ENCODE measurements around the gene FIBCD1. TPM values are rescaled to one million over a fixed set of nuclear protein-coding genes. Genes with fewer than 3 reads are reported as not detected.
A peak's percentile ranks its signal among the peaks of the same experiment; 100 is the strongest.

FIBCD1 gene
- total RNA-seq, 2 experiments from 2014 or later, result not detected

GRCh38 chr9:130942679-130943078 lies 3.6 kb upstream of the FIBCD1 start:
- H3K27me3 Mint-ChIP-seq, result peaks cover 37% of the 10 kb centered on the region
- CTCF ChIA-PET, result interaction anchor here (1.6 kb wide), 1 partner anchor 103 kb away, joined by 3 read pairs; no protein-coding TSS in a partner anchor
- H3K4me3 Mint-ChIP-seq, result no peak overlapping the region
- H3K9me3 Mint-ChIP-seq (ENCODE audit: low read depth), result no peaks in the 10 kb centered on the region
- ATAC-seq (no peak), DNase-seq (no peak)
- H3K27ac Mint-ChIP-seq, result no peak overlapping the region
- peaks cover 10% of the 10 kb centered on the region for H3K4me1 Mint-ChIP-seq
- H3K36me3 Mint-ChIP-seq, result no peaks in the 10 kb centered on the region

DNA sequence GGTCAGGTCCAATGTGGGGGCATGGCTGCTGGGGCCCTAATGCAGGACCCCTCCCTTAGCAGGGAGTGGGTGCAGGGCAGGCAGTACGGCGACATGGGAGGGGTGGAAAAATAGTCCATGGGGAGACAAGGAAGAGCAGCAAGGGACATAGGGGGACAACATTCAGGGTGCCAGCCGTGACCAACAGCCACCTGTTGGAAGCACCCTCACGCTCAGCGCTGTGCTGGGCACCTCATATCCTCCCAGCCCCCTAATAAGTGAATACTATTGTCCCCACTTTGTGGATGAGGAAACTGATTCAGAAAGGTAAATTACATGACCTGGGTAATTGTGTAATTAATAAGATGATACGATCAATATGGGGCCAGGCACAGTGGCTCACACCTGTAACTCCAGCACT lies 3.0 kb upstream of the FIBCD1 start:
- H3K4me1 Mint-ChIP-seq, result peaks cover 10% of the 10 kb centered on the region
- no peaks in the 10 kb centered on the region for H3K9me3 Mint-ChIP-seq (ENCODE audit: low read depth)
- peaks cover 43% of the 10 kb centered on the region for H3K27me3 Mint-ChIP-seq
- no peaks in the 10 kb centered on the region for H3K36me3 Mint-ChIP-seq
- H3K4me3 Mint-ChIP-seq, result no peak overlapping the region
- CTCF ChIA-PET, result interaction anchor here (0.9 to 1.6 kb wide), 2 partner anchors 75 to 104 kb away, joined by 3 read pairs; no protein-coding TSS in a partner anchor
- ATAC-seq (no peak), DNase-seq (no peak)
- H3K27ac Mint-ChIP-seq, result no peak overlapping the region

GRCh38 chr9:130940693-130941576 lies 1.9 kb upstream of the FIBCD1 start:
- H3K4me3 Mint-ChIP-seq, result no peak overlapping the region
- no peaks in the 10 kb centered on the region for H3K36me3 Mint-ChIP-seq

GRCh38 chr9:130940027-130940549 lies 1.0 kb upstream of the FIBCD1 start:
- Mint-ChIP-seq H3K4me3 (no peak overlapping the region), H3K9me3 (ENCODE audit: low read depth) (no peaks in the 10 kb centered on the region), H3K4me1 (peaks cover 10% of the 10 kb centered on the region), H3K36me3 (no peaks in the 10 kb centered on the region), H3K27me3 (peaks cover 55% of the 10 kb centered on the region), H3K27ac (no peak overlapping the region)
- DNase-seq (no peak), ATAC-seq (no peak)
- CTCF ChIA-PET, result interaction anchor here (0.6 to 1.6 kb wide), 5 partner anchors 66 to 239 kb away, joined by 3 to 7 read pairs (median 4); no protein-coding TSS in a partner anchor

More at GRCh38 chr9:130940693-130941576, 1.9 kb upstream of the FIBCD1 start:
- Mint-ChIP-seq H3K4me1 (peaks cover 10% of the 10 kb centered on the region), H3K27ac (no peak overlapping the region), H3K9me3 (ENCODE audit: low read depth) (no peaks in the 10 kb centered on the region), H3K27me3 (peaks cover 53% of the 10 kb centered on the region)
- CTCF ChIA-PET, result interaction anchor here (0.6 to 0.9 kb wide), 2 partner anchors 74 to 75 kb away, joined by 3 read pairs; no protein-coding TSS in a partner anchor
- DNase-seq (peak; percentile 80), ATAC-seq (peak; percentile 75)

- H3K27ac Mint-ChIP-seq, result no peak overlapping the region
- CTCF ChIA-PET, result interaction anchor here (0.6 to 1.6 kb wide), 5 partner anchors 66 to 238 kb away, joined by 3 to 7 read pairs (median 4); no protein-coding TSS in a partner anchor
- H3K9me3 Mint-ChIP-seq (ENCODE audit: low read depth), result no peaks in the 10 kb centered on the region
- H3K27me3 Mint-ChIP-seq, result peaks cover 58% of the 10 kb centered on the region
- no peak for ATAC-seq
- no peak overlapping the region for H3K4me3 Mint-ChIP-seq
- DNase-seq, result no peak
- H3K4me1 Mint-ChIP-seq, result peaks cover 10% of the 10 kb centered on the region
- H3K36me3 Mint-ChIP-seq, result no peaks in the 10 kb centered on the region
These were observed 469 bp upstream of the FIBCD1 start for GRCh38 chr9:130939405-130940026.

DNA sequence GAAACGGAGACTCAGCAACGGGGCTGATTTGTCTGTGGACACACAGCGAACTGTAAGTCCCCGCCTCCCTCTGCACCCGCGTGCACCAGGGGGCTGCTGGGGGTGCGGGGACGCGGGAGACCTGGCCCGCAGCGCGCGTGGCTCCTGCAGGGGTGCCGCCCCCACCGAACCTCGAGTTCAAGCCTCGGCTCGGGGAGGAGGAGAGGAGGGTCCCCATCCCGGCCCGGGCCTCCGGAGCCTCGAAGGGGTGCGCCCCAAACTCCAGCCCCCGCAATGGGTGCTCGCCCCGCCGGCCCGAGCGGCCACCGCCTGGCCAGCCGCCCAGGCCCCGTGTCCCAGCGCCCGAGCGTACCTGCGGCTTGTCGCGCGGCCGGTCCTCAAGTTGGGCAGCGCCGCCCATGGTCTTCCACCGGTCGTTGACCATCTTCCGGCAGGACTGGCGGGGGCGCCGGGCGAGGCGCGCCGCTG lies 829 bp downstream of the FIBCD1 start:
- peaks cover 10% of the 10 kb centered on the region for H3K4me1 Mint-ChIP-seq
- no peaks in the 10 kb centered on the region for H3K9me3 Mint-ChIP-seq (ENCODE audit: low read depth)
- H3K4me3 Mint-ChIP-seq, result peak overlapping the region; percentile 24
- H3K27me3 Mint-ChIP-seq, result peaks cover 61% of the 10 kb centered on the region
- no peak overlapping the region for H3K27ac Mint-ChIP-seq
- ATAC-seq (no peak), DNase-seq (no peak)
- H3K36me3 Mint-ChIP-seq, result no peaks in the 10 kb centered on the region
- CTCF ChIA-PET, result no interaction called here

DNA sequence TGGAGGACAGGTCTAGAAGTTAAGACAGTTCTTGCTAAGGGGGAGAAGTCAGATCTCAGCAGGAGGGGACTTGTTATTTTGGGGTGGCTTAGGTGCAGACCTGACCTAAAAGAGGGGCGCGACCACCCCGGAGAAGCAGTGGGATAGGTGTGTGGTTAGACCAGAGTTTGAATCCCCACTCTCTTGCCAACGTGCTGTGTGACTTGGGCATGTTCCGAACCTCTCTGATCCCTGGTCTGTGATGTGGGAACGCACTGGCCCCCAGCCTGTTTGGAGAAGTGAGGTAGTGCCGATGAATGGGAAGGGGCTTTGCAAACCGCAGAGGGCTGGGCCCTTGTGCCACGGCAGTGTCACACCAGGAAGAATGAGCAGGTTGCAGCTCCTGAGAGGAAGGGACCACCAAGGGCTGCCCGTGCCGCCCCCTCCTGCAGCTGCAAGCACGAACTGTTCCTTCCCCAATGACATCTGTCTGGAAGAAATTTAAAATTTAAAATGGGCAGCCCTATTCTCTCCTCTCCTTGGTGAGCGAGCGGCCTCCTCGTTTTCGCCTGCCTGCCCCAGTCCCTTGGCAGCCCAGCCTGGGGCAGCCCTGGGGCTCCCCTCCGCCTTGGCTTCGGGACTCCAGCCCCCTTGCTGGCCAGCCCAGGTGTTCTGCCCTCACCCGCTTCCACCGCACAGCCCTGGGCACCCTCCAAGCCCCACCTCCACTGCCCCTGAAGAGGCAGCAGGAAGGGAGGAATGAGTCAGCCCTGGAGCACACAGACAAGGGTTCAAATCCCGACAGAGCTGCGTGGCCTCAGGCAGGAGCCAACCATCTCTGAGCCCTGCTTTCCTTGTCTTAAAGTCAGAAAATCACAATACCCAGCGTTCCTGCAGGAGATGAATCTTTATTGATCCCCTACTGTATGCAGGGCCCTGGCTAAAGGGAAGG lies 1.6 kb downstream of the FIBCD1 start:
- no peak for ATAC-seq
- Mint-ChIP-seq H3K27ac (no peak overlapping the region), H3K9me3 (ENCODE audit: low read depth) (no peaks in the 10 kb centered on the region), H3K27me3 (peaks cover 67% of the 10 kb centered on the region), H3K36me3 (no peaks in the 10 kb centered on the region), H3K4me1 (peaks cover 10% of the 10 kb centered on the region), H3K4me3 (peak overlapping the region; percentile 24)
- DNase-seq, result no peak
- CTCF ChIA-PET, result interaction anchor here (1.1 to 1.3 kb wide), 2 partner anchors 20 to 237 kb away, joined by 4 to 6 read pairs; no protein-coding TSS in a partner anchor

DNA sequence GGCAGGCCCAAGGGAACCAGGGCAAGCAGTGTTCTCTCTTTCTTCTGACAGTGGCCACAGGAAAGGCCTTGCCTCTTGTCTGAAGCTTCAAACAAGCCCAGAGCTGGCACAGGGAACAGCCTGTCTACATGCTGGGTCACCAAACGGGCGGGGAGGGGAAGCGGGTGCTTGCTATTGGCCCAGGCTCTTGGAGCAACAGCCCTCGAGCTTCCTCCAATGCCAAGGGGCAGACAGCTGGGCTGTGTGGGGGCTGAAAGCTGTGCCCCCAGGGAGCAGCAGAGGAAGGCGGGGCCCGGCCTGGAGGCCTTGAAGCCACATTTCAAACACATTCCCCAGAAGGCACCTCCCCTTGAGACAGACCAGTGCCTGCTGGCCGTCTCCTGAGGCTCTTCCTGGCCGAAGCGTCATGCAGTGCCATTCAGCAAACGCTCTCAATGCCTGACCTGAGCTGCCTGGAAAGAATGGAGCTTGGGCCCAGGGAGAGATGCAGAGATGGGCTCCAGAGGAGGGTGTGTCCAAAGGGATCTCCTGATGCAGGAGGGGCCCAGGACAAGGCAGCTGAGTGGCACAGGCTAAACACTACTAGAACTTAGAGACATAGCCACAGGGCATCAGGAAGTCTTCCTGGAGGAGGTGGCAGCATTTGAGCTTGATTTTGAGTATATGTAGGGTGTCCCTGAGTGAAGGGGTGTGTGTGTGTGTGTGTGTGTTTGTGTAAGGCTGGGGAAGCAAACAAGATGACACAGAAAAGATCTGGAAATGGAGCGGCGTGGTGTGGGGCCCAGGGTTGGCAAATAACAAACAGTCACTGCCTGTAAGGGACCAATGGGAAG lies 2.5 kb downstream of the FIBCD1 start:
- Mint-ChIP-seq H3K27me3 (peaks cover 67% of the 10 kb centered on the region), H3K36me3 (no peaks in the 10 kb centered on the region), H3K4me3 (no peak overlapping the region), H3K4me1 (peaks cover 10% of the 10 kb centered on the region), H3K9me3 (ENCODE audit: low read depth) (no peaks in the 10 kb centered on the region), H3K27ac (no peak overlapping the region)
- ATAC-seq (no peak), DNase-seq (no peak)
- CTCF ChIA-PET, result interaction anchor here (1.1 to 1.3 kb wide), 2 partner anchors 21 to 236 kb away, joined by 4 to 6 read pairs; no protein-coding TSS in a partner anchor

GRCh38 chr9:130935648-130936271 lies 3.3 kb downstream of the FIBCD1 start:
- no peaks in the 10 kb centered on the region for H3K9me3 Mint-ChIP-seq (ENCODE audit: low read depth)
- no peak overlapping the region for H3K4me3 Mint-ChIP-seq
- no peak for DNase-seq
- H3K4me1 Mint-ChIP-seq, result peaks cover 8% of the 10 kb centered on the region
- H3K36me3 Mint-ChIP-seq, result no peaks in the 10 kb centered on the region
- ATAC-seq, result no peak
- no peak overlapping the region for H3K27ac Mint-ChIP-seq
- peaks cover 62% of the 10 kb centered on the region for H3K27me3 Mint-ChIP-seq
- CTCF ChIA-PET, result interaction anchor here (1.3 kb wide), 1 partner anchor 235 kb away, joined by 6 read pairs; no protein-coding TSS in a partner anchor

DNA sequence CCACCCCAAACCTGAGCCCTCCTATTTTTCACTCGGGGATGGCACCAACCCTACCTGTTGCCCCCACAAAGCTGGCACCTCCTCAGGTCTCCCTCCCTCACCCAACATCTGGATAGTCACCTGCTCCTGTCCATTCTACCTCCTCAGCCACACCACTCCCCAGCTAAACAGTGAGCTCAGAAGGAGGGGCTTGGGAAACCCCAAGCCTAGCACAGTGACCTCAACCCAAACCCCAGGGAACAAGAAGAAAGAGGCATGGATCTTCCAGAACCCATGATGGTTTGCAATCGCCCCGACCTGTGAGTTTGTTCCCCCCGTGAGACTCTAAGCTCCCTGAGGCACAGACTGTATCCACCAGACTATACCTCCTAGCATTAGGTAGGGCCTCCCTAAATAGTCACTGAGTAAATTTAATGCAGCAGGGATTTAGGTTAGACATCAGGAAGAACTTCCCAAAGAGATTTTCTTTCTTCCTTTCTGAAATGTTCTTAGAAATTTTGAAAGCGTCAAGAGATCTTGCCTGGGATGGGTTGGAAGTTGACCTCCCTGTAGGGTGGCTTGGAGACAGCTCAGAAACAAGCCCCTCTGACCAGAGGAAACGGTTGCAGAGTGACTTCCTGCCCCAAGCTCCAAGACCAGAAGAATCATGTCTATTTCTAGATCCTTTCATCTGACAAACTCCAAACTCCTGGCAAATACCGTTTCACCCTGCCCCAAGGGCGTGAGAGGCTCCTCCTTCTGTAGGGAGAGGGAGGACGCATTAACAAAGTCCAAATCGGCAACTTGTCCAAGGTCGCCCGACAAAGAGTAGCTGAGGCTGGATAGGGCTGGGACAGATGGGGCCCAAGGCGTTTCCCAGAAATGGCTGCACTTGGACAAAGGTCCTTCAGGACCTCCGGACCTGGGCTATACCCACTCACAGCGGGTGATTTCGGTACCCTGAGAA lies 4.1 kb downstream of the FIBCD1 start:
- DNase-seq (no peak), ATAC-seq (no peak)
- CTCF ChIA-PET, result no interaction called here
- H3K27me3 Mint-ChIP-seq, result peaks cover 54% of the 10 kb centered on the region
- H3K27ac Mint-ChIP-seq, result no peak overlapping the region
- peaks cover 5% of the 10 kb centered on the region for H3K4me1 Mint-ChIP-seq
- H3K36me3 Mint-ChIP-seq, result no peaks in the 10 kb centered on the region
- H3K4me3 Mint-ChIP-seq, result no peak overlapping the region
- no peaks in the 10 kb centered on the region for H3K9me3 Mint-ChIP-seq (ENCODE audit: low read depth)

- H3K4me1 Mint-ChIP-seq, result peaks cover 5% of the 10 kb centered on the region
- H3K27ac Mint-ChIP-seq, result no peak overlapping the region
- DNase-seq (no peak), ATAC-seq (no peak)
- no peak overlapping the region for H3K4me3 Mint-ChIP-seq
- CTCF ChIA-PET, result no interaction called here
- H3K9me3 Mint-ChIP-seq (ENCODE audit: low read depth), result no peaks in the 10 kb centered on the region
- H3K27me3 Mint-ChIP-seq, result peaks cover 53% of the 10 kb centered on the region
- H3K36me3 Mint-ChIP-seq, result no peaks in the 10 kb centered on the region
These were observed 4.8 kb downstream of the FIBCD1 start for GRCh38 chr9:130934246-130934645.
